Sciatic nerve (tissue), 2 donors: ENCODE measurements around the gene PRSS57. TPM values are rescaled to one million over a fixed set of nuclear protein-coding genes. Genes with fewer than 3 reads are reported as not detected.
"Not testable (repeated sequence)": the region's sequence is repeated elsewhere in the genome, so short reads cannot be mapped to it uniquely, and the experiment has no call there.

Source experiments
- ATAC-seq: fragments of 200-7000 bp; cut with Tn5 transposase; one replicate; pipeline ENCODE4 v1.9.1; 2020; ENCODE audit warnings: mild to moderate bottlenecking, moderate library complexity
- DNase-seq: peaks from one replicate; pipeline ENCODE4 v3.0.0-alpha.2; 2020; ENCODE audit warnings: low spot score
- intact Hi-C: fragments of 100-400 bp; cut with DNase I; formaldehyde crosslinking; loops from one replicate; pipeline ENCODE4 v1.14.2; 2022
- total RNA-seq: library from RNA; stranded (reverse); fragmentation: NEBNext Ultra II Directional; extraction: Animal tissue kit (Norgen Biotek cat#: 25700); gene quantifications from one replicate; pipeline ENCODE4 v1.2.1, GENCODE V29; 2021
- donor health status: DM: no; HTN: no; CAD: no.
- donor health status: DM: no; HTN: no; CAD: no.

PRSS57 gene
- total RNA-seq, 1 donor from 2014 or later: not detected

GRCh38 chr19:677601-678436 is 17.4 kb downstream of the PRSS57 start:
- intact Hi-C loops: no loop called here
- ATAC-seq (no peak), DNase-seq (no peak)

- peak; percentile 27 for ATAC-seq
- DNase-seq: peak; percentile 85
- intact Hi-C loops: no loop called here
Observed at GRCh38 chr19:677201-677600, 18.1 kb downstream of the PRSS57 start.

- DNase-seq (no peak), ATAC-seq (no peak)
- intact Hi-C loops: no loop called here
Observed at GRCh38 chr19:676339-677105, 18.7 kb downstream of the PRSS57 start, which contains the start of gene FSTL3. Gene FSTL3, plus strand, starts transcription at chr19:676392. Its CDS starts 32 bp downstream, at chr19:676424.

GRCh38 chr19:676007-676338 is 19.3 kb downstream of the PRSS57 start:
- DNase-seq (no peak), ATAC-seq (no peak)
- intact Hi-C loops: no loop called here

GRCh38 chr19:674282-675151 is 20.7 kb downstream of the PRSS57 start:
- ATAC-seq (peak; percentile 48), DNase-seq (peak; percentile 80)
- intact Hi-C loops: no loop called here

GRCh38 chr19:670609-671075 is 24.6 kb downstream of the PRSS57 start:
- intact Hi-C loops: no loop called here
- no peak for ATAC-seq
- DNase-seq: no peak

- intact Hi-C loops, DNase-seq, ATAC-seq: not testable (repeated sequence)
Observed at GRCh38 chr19:668675-669434, 26.4 kb downstream of the PRSS57 start.

GRCh38 chr19:666985-667573 is 28.2 kb downstream of the PRSS57 start:
- intact Hi-C loops, DNase-seq, ATAC-seq: not testable (repeated sequence)

GRCh38 chr19:664913-665443 is 30.3 kb downstream of the PRSS57 start:
- DNase-seq: peak; percentile 91
- intact Hi-C loops: loop anchor here (2.0 kb wide), 1 partner anchor 70 kb away; no protein-coding TSS in a partner anchor
- peak; percentile 65 for ATAC-seq

- ATAC-seq: peak; percentile 53
- no peak for DNase-seq
- intact Hi-C loops: loop anchor here (2.0 kb wide), 1 partner anchor 71 kb away; no protein-coding TSS in a partner anchor
Observed at GRCh38 chr19:663682-664117, 31.6 kb downstream of the PRSS57 start.

GRCh38 chr19:662962-663681 is 32.1 kb downstream of the PRSS57 start, which contains the start of gene RNF126:
Gene RNF126, minus strand, starts transcription at chr19:663214. Its CDS starts 93 bp downstream, at chr19:663121.
- DNase-seq: peak; percentile 95
- intact Hi-C loops: no loop called here
- ATAC-seq: peak; percentile 88

- DNase-seq: no peak
- no peak for ATAC-seq
- intact Hi-C loops: no loop called here
Observed at GRCh38 chr19:662207-662961, 32.9 kb downstream of the PRSS57 start.

- intact Hi-C loops: no loop called here
- DNase-seq: no peak
- ATAC-seq: no peak
Observed at GRCh38 chr19:661427-662196, 33.6 kb downstream of the PRSS57 start.

GRCh38 chr19:660793-661426 is 34.3 kb downstream of the PRSS57 start:
- DNase-seq: no peak
- intact Hi-C loops: no loop called here
- no peak for ATAC-seq
